ENCODE measurements around the gene GUCY1A2.
"Not testable (repeated sequence)": the region's sequence is repeated elsewhere in the genome, so short reads cannot be mapped to it uniquely, and the experiment has no call there.

GUCY1A2 gene

GRCh38 chr11:106828576-106828975, 189.7 kb downstream of the GUCY1A2 start:
- DNase-seq = no peak

- DNase-seq = no peak
These were observed 190.6 kb downstream of the GUCY1A2 start for GRCh38 chr11:106827687-106828086.

- DNase-seq = not testable (repeated sequence)
These were observed 191.7 kb downstream of the GUCY1A2 start for GRCh38 chr11:106826558-106826957.

- DNase-seq = no peak
These were observed 196.4 kb downstream of the GUCY1A2 start for GRCh38 chr11:106821826-106822225.

GRCh38 chr11:106821291-106821690, 197.0 kb downstream of the GUCY1A2 start:
- DNase-seq = no peak

GRCh38 chr11:106818443-106818842, 199.8 kb downstream of the GUCY1A2 start:
- no peak for DNase-seq

- DNase-seq = no peak
These were observed 203.1 kb downstream of the GUCY1A2 start for GRCh38 chr11:106815209-106815608.

GRCh38 chr11:106813806-106814205, 204.5 kb downstream of the GUCY1A2 start:
- no peak for DNase-seq

GRCh38 chr11:106794058-106794457, 224.2 kb downstream of the GUCY1A2 start:
- no peak for DNase-seq

GRCh38 chr11:106789406-106789805, 228.9 kb downstream of the GUCY1A2 start:
- DNase-seq = no peak

GRCh38 chr11:106787454-106787853, 230.8 kb downstream of the GUCY1A2 start:
- no peak for DNase-seq

- DNase-seq = no peak
These were observed 232.2 kb downstream of the GUCY1A2 start for GRCh38 chr11:106785913-106786650.

- DNase-seq = not testable (repeated sequence)
These were observed 241.0 kb downstream of the GUCY1A2 start for GRCh38 chr11:106777302-106777701.

GRCh38 chr11:106770489-106771085, 247.7 kb downstream of the GUCY1A2 start:
- no peak for DNase-seq

GRCh38 chr11:106765469-106766258, 252.6 kb downstream of the GUCY1A2 start:
- no peak for DNase-seq

- DNase-seq = no peak
These were observed 254.8 kb downstream of the GUCY1A2 start for GRCh38 chr11:106763501-106763900.

GRCh38 chr11:106761745-106762144, 256.5 kb downstream of the GUCY1A2 start:
- DNase-seq = no peak

- DNase-seq = no peak
These were observed 257.0 kb downstream of the GUCY1A2 start for GRCh38 chr11:106761240-106761639.

- no peak for DNase-seq
These were observed 270.2 kb downstream of the GUCY1A2 start for GRCh38 chr11:106748059-106748458.

- DNase-seq = no peak
These were observed 272.3 kb downstream of the GUCY1A2 start for GRCh38 chr11:106745941-106746340.

- DNase-seq = no peak
These were observed 284.6 kb downstream of the GUCY1A2 start for GRCh38 chr11:106733635-106734034.

- DNase-seq = no peak
These were observed 289.4 kb downstream of the GUCY1A2 start for GRCh38 chr11:106728859-106729258.

- DNase-seq = no peak
These were observed 289.9 kb downstream of the GUCY1A2 start for GRCh38 chr11:106728379-106728778.

- no peak for DNase-seq
These were observed 291.0 kb downstream of the GUCY1A2 start for GRCh38 chr11:106727256-106727655.

All from activated T-cell treated with anti-CD3 and anti-CD28 coated beads, Interleukin-2, amount 50 U/mL, for 1 hour (primary cell).